Adrenal gland (tissue), 5 donors: ENCODE results near the gene PRKRIP1.

Experiments used
- POLR2A ChIP-seq, 2 donors: fragments of 450-650 bp; IDR thresholded peaks; one replicate each; pipeline ENCODE4 v1.6.1; 2017; ENCODE audit warnings: antibody characterized with exemption in 2 of 2, mild to moderate bottlenecking in 2 of 2, moderate library complexity in 1 of 2
- TF ChIP-seq, protein P1 (sequence below), 6 experiments: fragments of 450-650 bp in 4 of 6; fragments of 200-600 bp in 2 of 6; sonication (generic) in 1 of 6; IDR thresholded peaks; 1 replicate in 5 of 6; 2 replicates in 1 of 6; pipeline versions ENCODE4 v1.5.1 to v1.8.0; 2016 to 2021; ENCODE audit warnings: antibody characterized with exemption in 6 of 6, mild to moderate bottlenecking in 2 of 6, moderate library complexity in 1 of 6
- donor health status: DM: no; HTN: no; CAD: no.

DNA sequence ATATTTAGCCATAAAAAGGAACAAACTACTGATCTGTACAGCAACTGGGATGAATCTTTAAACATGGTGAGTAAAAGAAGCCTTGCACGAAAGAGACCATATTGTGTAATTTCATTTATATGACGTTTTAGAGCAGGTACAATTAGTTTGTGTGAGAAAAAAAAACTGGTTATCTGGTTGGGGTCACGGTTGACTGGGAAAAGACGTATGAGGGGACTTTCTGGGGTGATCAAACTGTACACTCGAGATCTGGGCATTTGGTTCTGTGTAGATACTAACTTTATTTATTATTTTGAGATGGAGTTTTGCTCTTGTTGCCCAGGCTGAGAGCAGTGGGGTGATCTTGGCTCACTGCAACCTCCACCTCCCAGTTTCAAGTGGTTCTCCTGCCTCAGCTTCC lies 4.2 kb downstream of the PRKRIP1 start:
- TF ChIP-seq, protein P1, sequence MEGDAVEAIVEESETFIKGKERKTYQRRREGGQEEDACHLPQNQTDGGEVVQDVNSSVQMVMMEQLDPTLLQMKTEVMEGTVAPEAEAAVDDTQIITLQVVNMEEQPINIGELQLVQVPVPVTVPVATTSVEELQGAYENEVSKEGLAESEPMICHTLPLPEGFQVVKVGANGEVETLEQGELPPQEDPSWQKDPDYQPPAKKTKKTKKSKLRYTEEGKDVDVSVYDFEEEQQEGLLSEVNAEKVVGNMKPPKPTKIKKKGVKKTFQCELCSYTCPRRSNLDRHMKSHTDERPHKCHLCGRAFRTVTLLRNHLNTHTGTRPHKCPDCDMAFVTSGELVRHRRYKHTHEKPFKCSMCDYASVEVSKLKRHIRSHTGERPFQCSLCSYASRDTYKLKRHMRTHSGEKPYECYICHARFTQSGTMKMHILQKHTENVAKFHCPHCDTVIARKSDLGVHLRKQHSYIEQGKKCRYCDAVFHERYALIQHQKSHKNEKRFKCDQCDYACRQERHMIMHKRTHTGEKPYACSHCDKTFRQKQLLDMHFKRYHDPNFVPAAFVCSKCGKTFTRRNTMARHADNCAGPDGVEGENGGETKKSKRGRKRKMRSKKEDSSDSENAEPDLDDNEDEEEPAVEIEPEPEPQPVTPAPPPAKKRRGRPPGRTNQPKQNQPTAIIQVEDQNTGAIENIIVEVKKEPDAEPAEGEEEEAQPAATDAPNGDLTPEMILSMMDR (IDR thresholded peaks at IDR 0.05): no peak
- TF ChIP-seq POLR2A (IDR thresholded peaks at IDR 0.05): no peak
